Endothelial cell of umbilical vein (primary cell): ENCODE data around the gene ARHGEF12. TPM values are rescaled to one million over a fixed set of nuclear protein-coding genes. Genes with fewer than 3 reads are reported as not detected.

Source experiments
- BruUV-seq: library from RNA; stranded (reverse); fragments of 400-500 nt; replicated peaks from 2 replicates; lab custom pipeline; 2021; lab: Mats Ljungman, UMichigan
- CTCF ChIA-PET: fragments of 300-600, 350-600 bp; sonication (Branson Sonifier 250); formaldehyde crosslinking; loops from one replicate; lab custom pipeline; 2021; ENCODE audit warnings: antibody characterized with exemption, inconsistent platforms; lab: Charles Lee
- POLR2A ChIA-PET: fragments of 300-600, 350-600 bp; sonication (Branson Sonifier 250); formaldehyde crosslinking; loops from one replicate; lab custom pipeline; 2021; ENCODE audit warnings: antibody characterized with exemption, inconsistent platforms; lab: Charles Lee
- DNase-seq: peaks from one replicate; pipeline ENCODE4 v3.0.0-alpha.2; 2011; ENCODE audit warnings: low read depth, low spot score
- FAIRE-seq: peaks from 2 replicates; lab custom pipeline; 2011; peaks lifted over from hg19 to GRCh38; lab: Jason Lieb, UNC
- H2AFZ ChIP-seq: 2 replicates; pipeline ENCODE4 v1.6.0; 2012; ENCODE audit warnings: low read depth, low read length, control low read depth, inconsistent platforms
- H3K27ac ChIP-seq: 2 replicates; pipeline ENCODE4 v1.5.1; 2011; ENCODE audit warnings: low read depth, mild to moderate bottlenecking, control low read depth, low read length, moderate library complexity; ENCODE audit not compliant: insufficient read depth
- H3K27me3 ChIP-seq, 2 experiments: 2 replicates each; pipeline versions ENCODE4 v1.6.0 to v1.6.1; 2011; ENCODE audit warnings: low read length in 2 of 2, mixed read lengths in 1 of 2; ENCODE audit not compliant: control insufficient read depth in 2 of 2, insufficient read depth in 2 of 2
- H3K36me3 ChIP-seq, 2 experiments: 2 replicates in 1 of 2; 3 replicates in 1 of 2; pipeline ENCODE4 v1.5.1; 2011; ENCODE audit warnings: low read length in 2 of 2, mild to moderate bottlenecking in 1 of 2, moderate library complexity in 1 of 2; ENCODE audit not compliant: control insufficient read depth in 2 of 2, insufficient read depth in 2 of 2; ENCODE audit errors: extremely low read depth in 1 of 2
- H3K4me1 ChIP-seq: 3 replicates; pipeline ENCODE4 v1.5.1; 2011; ENCODE audit warnings: mild to moderate bottlenecking, low read length; ENCODE audit not compliant: control insufficient read depth, insufficient read depth; ENCODE audit errors: extremely low read depth
- H3K4me2 ChIP-seq: 2 replicates; pipeline ENCODE4 v1.6.1; 2011; ENCODE audit warnings: low read length, control low read depth, mixed read lengths; ENCODE audit not compliant: insufficient read depth
- H3K4me3 ChIP-seq, 3 experiments: fragments of 200-600 bp in 1 of 3; sonication (generic), shearing (Covaris generic) in 1 of 3; replicated peaks in 1 of 3; 2 replicates each; pipeline ENCODE4 v1.5.1; 2011 to 2016; ENCODE audit warnings: control low read depth in 3 of 3, low read length in 3 of 3, mild to moderate bottlenecking in 2 of 3, inconsistent platforms in 1 of 3, low read depth in 1 of 3, moderate library complexity in 1 of 3; ENCODE audit not compliant: insufficient read depth in 1 of 3
- H3K79me2 ChIP-seq: 2 replicates; pipeline ENCODE4 v1.6.0; 2012; ENCODE audit warnings: low read length, inconsistent platforms; ENCODE audit not compliant: control insufficient read depth, insufficient read depth
- H3K9ac ChIP-seq: replicated peaks from 2 replicates; pipeline ENCODE3; 2011; ENCODE audit warnings: low read length, control low read depth; ENCODE audit not compliant: insufficient read depth; ENCODE audit errors: extremely low read depth
- H3K9me1 ChIP-seq: replicated peaks from 3 replicates; pipeline ENCODE4 v1.6.0; 2011; ENCODE audit warnings: mild to moderate bottlenecking, low read length; ENCODE audit not compliant: control insufficient read depth, insufficient read depth; ENCODE audit errors: extremely low read depth
- H3K9me3 ChIP-seq: replicated peaks from 2 replicates; pipeline ENCODE4 v1.5.1; 2012; ENCODE audit warnings: low read length, inconsistent platforms; ENCODE audit not compliant: control insufficient read depth, insufficient read depth
- H4K20me1 ChIP-seq: replicated peaks from 2 replicates; pipeline ENCODE3; 2011; ENCODE audit warnings: mild to moderate bottlenecking, low read length; ENCODE audit not compliant: control insufficient read depth, insufficient read depth; ENCODE audit errors: extremely low read depth
- EZH2 ChIP-seq: IDR thresholded peaks from 2 replicates; pipeline ENCODE4 v1.6.1; 2012; ENCODE audit warnings: borderline replicate concordance, low read depth, mild to moderate bottlenecking, moderate library complexity, low read length, inconsistent platforms; ENCODE audit not compliant: severe bottlenecking
- FOS ChIP-seq: IDR thresholded peaks from 2 replicates; pipeline ENCODE4 v1.6.1; 2011; ENCODE audit warnings: mild to moderate bottlenecking, low read length, moderate library complexity, borderline replicate concordance; ENCODE audit not compliant: insufficient read depth
- GATA2 ChIP-seq: IDR thresholded peaks from 2 replicates; pipeline ENCODE4 v1.7.0; 2011; ENCODE audit warnings: low read depth, mild to moderate bottlenecking, moderate library complexity, mixed read lengths, low read length; ENCODE audit not compliant: insufficient read length, insufficient read depth
- JUN ChIP-seq: IDR thresholded peaks from 2 replicates; pipeline ENCODE4 v1.6.1; 2011; ENCODE audit warnings: borderline replicate concordance, low read depth; ENCODE audit not compliant: insufficient read length, insufficient read depth
- MYC ChIP-seq: IDR thresholded peaks from one replicate; pipeline ENCODE4 v1.6.1; 2011; ENCODE audit warnings: mild to moderate bottlenecking, low read depth, low read length
- POLR2A ChIP-seq: IDR thresholded peaks from 2 replicates; pipeline ENCODE4 v1.6.1; 2012; ENCODE audit warnings: low read depth, mild to moderate bottlenecking, control low read depth, low read length
- POLR2AphosphoS5 ChIP-seq: IDR thresholded peaks from 2 replicates; pipeline ENCODE4 v1.6.1; 2012; ENCODE audit warnings: low read depth, mild to moderate bottlenecking, control low read depth, low read length, moderate library complexity; ENCODE audit not compliant: insufficient read depth
- dilution Hi-C: fragments of 300-500 bp; cut with MboI; formaldehyde crosslinking; loops from one replicate; pipeline ENCODE4 v1.15.0; 2019; ENCODE audit warnings: low sequenced_read_pairs; ENCODE audit not compliant: extremely low pct_ligation_motif_present
- intact Hi-C: fragments of 100-400 bp; cut with micrococcal nuclease; formaldehyde crosslinking; loops from one replicate; pipeline ENCODE4 v1.10.0; 2022
- polyA plus RNA-seq, 4 experiments: library from polyadenylated mRNA; depleted of rRNA in 3 of 4; stranded (reverse) in 3 of 4; unstranded in 1 of 4; fragments of >200 nt; gene quantifications; 2 replicates each; pipeline versions ENCODE4 v1.2.1 to v1.2.3, GENCODE V29; 2011 to 2012; ENCODE audit warnings: missing spikeins in 1 of 4
- total RNA-seq: library from RNA; stranded (reverse); gene quantifications from 2 replicates; pipeline ENCODE4 v1.2.3, GENCODE V29; 2021
- TF ChIP-seq, protein P1 (sequence below): IDR thresholded peaks from 2 replicates; pipeline ENCODE4 v1.6.1; 2011; ENCODE audit not compliant: insufficient read depth, insufficient read length
- TF ChIP-seq, protein P2 (sequence below), 2 donors: IDR thresholded peaks; 1 replicate in 1 of 2; 2 replicates in 1 of 2; pipeline ENCODE4 v1.5.1; 2011; ENCODE audit warnings: low read length in 2 of 2, mild to moderate bottlenecking in 2 of 2, moderate library complexity in 2 of 2, control low read depth in 1 of 2, inconsistent platforms in 1 of 2, low read depth in 1 of 2; ENCODE audit not compliant: insufficient read depth in 1 of 2; ENCODE audit errors: extremely low read depth in 1 of 2

Gene ARHGEF12
- total and polyA plus RNA-seq, 2 donors (not counting 3 experiments of a cell fraction or from before 2014, with no cell fraction given): 20.9 to 125 TPM

DNA sequence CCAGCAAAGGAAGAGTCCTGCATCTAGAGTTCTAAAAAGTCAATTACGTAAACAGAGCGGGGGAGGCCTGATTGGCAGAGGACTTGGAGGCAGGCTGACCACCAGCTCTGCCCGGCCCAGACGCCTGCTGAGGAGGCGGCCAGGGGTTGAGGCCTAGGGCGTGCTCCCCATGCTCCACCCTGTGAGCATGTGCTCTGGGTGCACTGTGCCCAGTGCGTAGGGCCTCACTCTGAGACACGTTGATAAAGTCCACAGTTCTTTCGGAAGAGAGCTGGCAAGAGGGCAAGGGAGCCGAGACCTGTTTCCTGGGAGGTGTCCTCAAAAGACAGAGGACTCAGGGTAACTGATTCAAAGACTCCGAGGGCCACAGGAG lies 200.6 kb downstream of the ARHGEF12 start:
- FAIRE-seq (no peak), DNase-seq (no peak)
- Histone ChIP-seq H4K20me1 (no peaks in the 10 kb centered on the region), H3K27ac (no peak overlapping the region), H3K4me1 (no peaks in the 10 kb centered on the region), H3K4me3 (no peak overlapping the region), H3K9me1 (no peaks in the 10 kb centered on the region), H2AFZ (no peak overlapping the region), H3K9ac (no peak overlapping the region), H3K27me3 (peaks cover 0 to 1% of the 10 kb centered on the region in 2 experiments), H3K9me3 (no peaks in the 10 kb centered on the region), H3K36me3 (no peaks in the 10 kb centered on the region), H3K4me2 (no peak overlapping the region), H3K79me2 (no peaks in the 10 kb centered on the region)
- no TSS peak for BruUV-seq
- intact Hi-C loops (no loop called here), dilution Hi-C loops (no loop called here)
- ChIA-PET POLR2A (no interaction called here), CTCF (interaction anchor here (1.3 kb wide), 1 partner anchor 234 kb away, joined by 4 read pairs; no protein-coding TSS in a partner anchor)
- TF ChIP-seq, protein P1, sequence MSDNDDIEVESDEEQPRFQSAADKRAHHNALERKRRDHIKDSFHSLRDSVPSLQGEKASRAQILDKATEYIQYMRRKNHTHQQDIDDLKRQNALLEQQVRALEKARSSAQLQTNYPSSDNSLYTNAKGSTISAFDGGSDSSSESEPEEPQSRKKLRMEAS: no peak
- TF ChIP-seq GATA2: no peak
- TF ChIP-seq JUN: no peak
- TF ChIP-seq EZH2: no peak
- no peak for TF ChIP-seq POLR2AphosphoS5
- TF ChIP-seq MYC: no peak
- TF ChIP-seq, protein P2, sequence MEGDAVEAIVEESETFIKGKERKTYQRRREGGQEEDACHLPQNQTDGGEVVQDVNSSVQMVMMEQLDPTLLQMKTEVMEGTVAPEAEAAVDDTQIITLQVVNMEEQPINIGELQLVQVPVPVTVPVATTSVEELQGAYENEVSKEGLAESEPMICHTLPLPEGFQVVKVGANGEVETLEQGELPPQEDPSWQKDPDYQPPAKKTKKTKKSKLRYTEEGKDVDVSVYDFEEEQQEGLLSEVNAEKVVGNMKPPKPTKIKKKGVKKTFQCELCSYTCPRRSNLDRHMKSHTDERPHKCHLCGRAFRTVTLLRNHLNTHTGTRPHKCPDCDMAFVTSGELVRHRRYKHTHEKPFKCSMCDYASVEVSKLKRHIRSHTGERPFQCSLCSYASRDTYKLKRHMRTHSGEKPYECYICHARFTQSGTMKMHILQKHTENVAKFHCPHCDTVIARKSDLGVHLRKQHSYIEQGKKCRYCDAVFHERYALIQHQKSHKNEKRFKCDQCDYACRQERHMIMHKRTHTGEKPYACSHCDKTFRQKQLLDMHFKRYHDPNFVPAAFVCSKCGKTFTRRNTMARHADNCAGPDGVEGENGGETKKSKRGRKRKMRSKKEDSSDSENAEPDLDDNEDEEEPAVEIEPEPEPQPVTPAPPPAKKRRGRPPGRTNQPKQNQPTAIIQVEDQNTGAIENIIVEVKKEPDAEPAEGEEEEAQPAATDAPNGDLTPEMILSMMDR (IDR thresholded peaks at IDR 0.05; ENCODE audit: extremely low read depth in 1 of 2, insufficient read depth in 1 of 2, low read depth in 1 of 2, low read length in 2 of 2): no peak
- TF ChIP-seq FOS: no peak
- TF ChIP-seq POLR2A: no peak
